AG09309 (cell line): ENCODE measurements around the gene DCAF15.

Experiments used
- DNase-seq: peaks from one replicate; pipeline ENCODE4 v3.0.0-alpha.2; 2010; ENCODE audit warnings: low read depth
- H3K4me3 ChIP-seq: 2 replicates; pipeline ENCODE4 v1.5.1; 2011; ENCODE audit warnings: mild to moderate bottlenecking, low read depth, low read length, moderate library complexity; ENCODE audit not compliant: control insufficient read depth
- TF ChIP-seq, protein P1 (sequence below): IDR thresholded peaks from 2 replicates; pipeline ENCODE4 v1.5.1; 2011; ENCODE audit warnings: mild to moderate bottlenecking, low read depth, low read length, inconsistent platforms; ENCODE audit not compliant: insufficient read depth, control insufficient read depth; ENCODE audit errors: missing control alignments

DCAF15 gene

DNA sequence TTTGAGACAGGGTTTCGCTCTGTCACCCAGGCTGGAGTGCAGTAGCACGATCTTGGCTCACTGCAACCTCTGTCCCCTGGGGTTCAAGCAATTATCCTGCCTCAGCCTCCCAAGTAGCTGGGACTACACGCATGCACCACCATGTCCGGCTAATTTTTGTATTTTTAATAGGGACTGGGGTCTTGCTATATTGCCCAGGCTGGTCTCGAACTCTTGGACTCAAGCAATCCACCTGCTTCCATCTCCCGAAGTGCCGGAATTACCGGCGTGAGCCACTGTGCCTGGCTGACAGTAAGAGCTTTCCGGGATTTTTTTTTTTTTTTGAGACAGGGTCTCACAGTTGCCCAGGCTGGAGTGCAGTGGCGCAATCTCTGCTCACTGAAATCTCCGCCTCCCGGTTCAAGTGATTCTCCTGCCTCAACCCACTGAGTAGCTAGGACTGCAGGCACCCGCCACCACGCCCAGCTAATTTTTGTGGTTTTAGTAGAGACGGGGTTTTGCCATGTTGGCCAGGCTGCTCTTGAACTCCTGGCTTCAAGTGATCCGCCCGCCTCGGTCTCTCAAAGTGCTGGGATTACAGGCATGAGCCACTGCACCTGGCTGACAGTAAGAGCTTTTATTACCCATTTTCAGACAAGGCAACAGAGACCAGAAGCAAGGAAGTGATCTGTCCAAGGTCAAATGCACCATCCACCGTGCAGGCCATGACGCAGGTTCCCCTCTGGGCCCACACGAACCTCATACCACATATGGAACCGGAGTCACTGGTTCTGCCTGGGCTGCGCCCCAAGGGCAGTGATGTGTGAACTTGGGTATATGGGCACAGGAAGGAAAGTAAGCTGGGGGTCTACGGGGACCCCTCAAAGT is 32.8 kb downstream of the DCAF15 start:
- H3K4me3 ChIP-seq = no peak overlapping the region
- TF ChIP-seq, protein P1, sequence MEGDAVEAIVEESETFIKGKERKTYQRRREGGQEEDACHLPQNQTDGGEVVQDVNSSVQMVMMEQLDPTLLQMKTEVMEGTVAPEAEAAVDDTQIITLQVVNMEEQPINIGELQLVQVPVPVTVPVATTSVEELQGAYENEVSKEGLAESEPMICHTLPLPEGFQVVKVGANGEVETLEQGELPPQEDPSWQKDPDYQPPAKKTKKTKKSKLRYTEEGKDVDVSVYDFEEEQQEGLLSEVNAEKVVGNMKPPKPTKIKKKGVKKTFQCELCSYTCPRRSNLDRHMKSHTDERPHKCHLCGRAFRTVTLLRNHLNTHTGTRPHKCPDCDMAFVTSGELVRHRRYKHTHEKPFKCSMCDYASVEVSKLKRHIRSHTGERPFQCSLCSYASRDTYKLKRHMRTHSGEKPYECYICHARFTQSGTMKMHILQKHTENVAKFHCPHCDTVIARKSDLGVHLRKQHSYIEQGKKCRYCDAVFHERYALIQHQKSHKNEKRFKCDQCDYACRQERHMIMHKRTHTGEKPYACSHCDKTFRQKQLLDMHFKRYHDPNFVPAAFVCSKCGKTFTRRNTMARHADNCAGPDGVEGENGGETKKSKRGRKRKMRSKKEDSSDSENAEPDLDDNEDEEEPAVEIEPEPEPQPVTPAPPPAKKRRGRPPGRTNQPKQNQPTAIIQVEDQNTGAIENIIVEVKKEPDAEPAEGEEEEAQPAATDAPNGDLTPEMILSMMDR = no peak
- DNase-seq = no peak

GRCh38 chr19:13985771-13986347 is 33.5 kb downstream of the DCAF15 start:
- TF ChIP-seq, protein P1 = no peak
- no peak overlapping the region for H3K4me3 ChIP-seq
- DNase-seq = no peak

DNA sequence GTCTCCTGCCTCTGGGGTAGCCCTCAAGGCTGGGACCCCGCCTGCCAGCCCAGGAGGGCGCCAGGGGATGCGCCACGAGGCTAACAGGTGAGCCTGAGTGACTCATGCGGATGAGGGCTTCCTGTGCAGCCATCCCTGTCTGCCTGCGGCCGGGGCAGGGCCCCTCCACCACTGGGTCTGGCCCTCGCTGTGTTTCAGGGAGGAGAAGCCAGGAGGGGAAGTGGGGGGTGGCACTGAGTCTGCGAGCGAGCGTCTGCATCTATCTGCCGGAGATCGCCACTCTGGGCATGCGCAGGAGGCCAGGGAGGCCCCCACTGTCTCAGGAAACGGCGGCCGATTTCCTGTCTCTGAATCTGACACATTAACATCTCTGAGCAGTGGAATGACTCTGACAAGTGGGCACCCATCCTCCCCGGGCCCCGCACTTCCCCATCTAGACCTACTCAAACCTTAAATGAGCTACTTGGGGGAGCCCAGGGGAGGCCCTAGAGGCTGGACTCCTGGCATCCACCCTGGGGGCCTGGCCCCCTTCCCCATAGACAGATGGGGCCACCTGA is 34.1 kb downstream of the DCAF15 start:
- no peak overlapping the region for H3K4me3 ChIP-seq
- DNase-seq = no peak
- TF ChIP-seq, protein P1 = no peak

GRCh38 chr19:13987101-13987890 is 35.0 kb downstream of the DCAF15 start:
- DNase-seq = no peak
- no peak overlapping the region for H3K4me3 ChIP-seq
- TF ChIP-seq, protein P1 = no peak

GRCh38 chr19:13989487-13989886 is 37.2 kb downstream of the DCAF15 start:
- TF ChIP-seq, protein P1 = no peak
- H3K4me3 ChIP-seq = no peak overlapping the region
- DNase-seq = no peak

DNA sequence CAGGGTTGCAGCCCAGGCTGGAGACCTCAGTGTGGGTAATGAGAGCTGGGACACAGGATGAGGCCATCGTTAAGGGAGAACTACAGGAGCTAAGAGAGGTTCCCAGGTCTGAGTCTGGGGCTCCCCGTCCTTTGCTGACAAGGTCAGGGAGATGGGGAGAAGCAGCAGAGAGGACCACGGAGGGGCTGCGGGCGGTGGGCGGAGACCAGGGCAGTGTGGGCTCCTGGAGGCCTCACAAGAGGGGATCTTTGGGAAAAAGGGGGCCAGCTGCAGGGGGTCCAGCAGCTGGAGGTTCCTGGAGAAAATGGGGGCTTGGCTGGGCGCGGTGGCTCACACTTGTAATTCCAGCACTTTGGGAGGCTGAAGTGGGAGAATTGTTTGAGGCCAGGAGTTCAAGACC is 37.8 kb downstream of the DCAF15 start:
- TF ChIP-seq, protein P1 = no peak
- no peak overlapping the region for H3K4me3 ChIP-seq
- no peak for DNase-seq
